ENCODE data around the gene PKIG. TPM values are rescaled to one million over a fixed set of nuclear protein-coding genes. Genes with fewer than 3 reads are reported as not detected.

The PKIG gene
- total and polyA plus RNA-seq, 9 of the 15 experiments (the other 6 are each of a cell fraction or from before 2014, with no cell fraction given) = 0.13 to 7.0 (median 4.7) TPM

GRCh38 chr20:44666066-44666465 lies 83.7 kb downstream of the PKIG start:
- no peaks in the 10 kb centered on the region for H3K79me2 ChIP-seq (ENCODE audit: control insufficient read depth, insufficient read depth, low read length)
- no peaks in the 10 kb centered on the region for H4K20me1 ChIP-seq (replicated peaks; ENCODE audit: control insufficient read depth, insufficient read depth, low read length)
- intact Hi-C loops (cut with micrococcal nuclease) = no loop called here
- H3K4me2 ChIP-seq (ENCODE audit: insufficient read depth, low read length) = no peak overlapping the region
- H3K27me3 ChIP-seq (ENCODE audit: control insufficient read depth in 2 of 2, insufficient read depth in 2 of 2, low read length in 2 of 2) = peaks cover 12 to 18% of the 10 kb centered on the region in 2 experiments
- no peak overlapping the region for H3K27ac ChIP-seq (ENCODE audit: extremely low read depth, low read depth, low read length)
- no peaks in the 10 kb centered on the region for H3K36me3 ChIP-seq (ENCODE audit: control insufficient read depth, insufficient read depth, low read length)
- WGBS (ENCODE audit: insufficient coverage, low coverage, missing lambda C conversion rate) = 9% methylated on average over 3 of the region's 3 CpGs
- BruUV-seq (replicated peaks) = no TSS peak
- H3K9me1 ChIP-seq (ENCODE audit: control insufficient read depth, insufficient read depth, low read length) = no peaks in the 10 kb centered on the region
- CTCF ChIA-PET (ENCODE audit: low intra/inter-chr PET ratio) = no interaction called here
- H3K4me1 ChIP-seq (replicated peaks in 1 of 2; ENCODE audit: control insufficient read depth in 2 of 2, insufficient read depth in 2 of 2, low read length in 2 of 2) = no peaks in the 10 kb centered on the region
- no peak overlapping the region for H3K9ac ChIP-seq (ENCODE audit: insufficient read depth in 1 of 2, low read depth in 2 of 2, low read length in 2 of 2)
- H2AFZ ChIP-seq (ENCODE audit: low read depth, low read length) = no peak overlapping the region
- no peak overlapping the region for H3K4me3 ChIP-seq
- no peak for DNase-seq (ENCODE audit: extremely low read depth in 1 of 4, low spot score in 3 of 4)
- POLR2A ChIA-PET = interaction anchor here (0.6 to 0.7 kb wide), 2 partner anchors 39 to 602 kb away, joined by 3 read pairs; no protein-coding TSS in a partner anchor
- in situ Hi-C loops (cut with MboI) = no loop called here
- ATAC-seq = no peak
- no peak for FAIRE-seq
- TF ChIP-seq CBFA2T3 (IDR thresholded peaks at IDR 0.05) (no peak), HINFP (tag; conservative IDR thresholded peaks at IDR 0.05; ENCODE audit: low read depth) (0 out of 2 replicates have a peak, but pooled peaks have one; percentile 30)
- H3K9me3 ChIP-seq (replicated peaks; ENCODE audit: control insufficient read depth, insufficient read depth, low read depth, low read length) = no peaks in the 10 kb centered on the region

Other genes starting within 250 kb of the PKIG start
Only the 7 nearest of the 8 such genes appear.
- not detected in 2 replicates for gene HNF4A, start 226.9 kb upstream of the PKIG start, total RNA-seq (2014; rRNA removed)
- not detected in 2 replicates for gene HNF4A, start 226.9 kb upstream of the PKIG start, total RNA-seq (2014; rRNA removed; fragmentation: Illumina TruSeq; extraction: Trizol)
- gene HNF4A, start 226.9 kb upstream of the PKIG start, total RNA-seq (2015; rRNA removed; fragmentation: Illumina TruSeq; extraction: Trizol) = not detected in 2 replicates
- gene HNF4A, start 226.9 kb upstream of the PKIG start, total RNA-seq (2021) = 0.11 and 0.16 TPM in 2 replicates
- not detected in 2 replicates for gene HNF4A, start 226.9 kb upstream of the PKIG start, polyA plus RNA-seq (2011; rRNA removed)
- 0.03 TPM in 1 of 2 replicates, not detected in the other for gene HNF4A, start 226.9 kb upstream of the PKIG start, polyA plus RNA-seq (2014; fragmentation: Illumina TruSeq; extraction: Trizol)
- gene HNF4A, start 226.9 kb upstream of the PKIG start, polyA plus RNA-seq (2014; fragmentation: Nextera tagmentation; extraction: Ambion mirVana) = under 1 TPM in 1 of 2 experiments, not detected in 1; 0.06 TPM
- 0.27 TPM in 1 of 2 replicates, not detected in the other for gene HNF4A, start 226.9 kb upstream of the PKIG start, polyA plus RNA-seq (2014; rRNA removed)
- gene TTPAL, start 106.7 kb upstream of the PKIG start, total RNA-seq (2014; rRNA removed) = 1.7 and 2.3 TPM in 2 replicates
- gene TTPAL, start 106.7 kb upstream of the PKIG start, total RNA-seq (2014; rRNA removed; fragmentation: Illumina TruSeq; extraction: Trizol) = 3.7 and 3.8 TPM in 2 replicates
- 2.8 and 3.4 TPM in 2 replicates for gene TTPAL, start 106.7 kb upstream of the PKIG start, total RNA-seq (2015; rRNA removed; fragmentation: Illumina TruSeq; extraction: Trizol)
- 6.6 and 7.0 TPM in 2 replicates for gene TTPAL, start 106.7 kb upstream of the PKIG start, total RNA-seq (2021)
- 1.8 and 1.9 TPM in 2 replicates for gene TTPAL, start 106.7 kb upstream of the PKIG start, polyA plus RNA-seq (2011; rRNA removed)
- gene TTPAL, start 106.7 kb upstream of the PKIG start, polyA plus RNA-seq (2014; fragmentation: Illumina TruSeq; extraction: Trizol) = 4.2 and 4.6 TPM in 2 replicates
- 1 to 10 TPM; 1.1 to 1.5 TPM for gene TTPAL, start 106.7 kb upstream of the PKIG start, polyA plus RNA-seq (2014; fragmentation: Nextera tagmentation; extraction: Ambion mirVana)
- gene TTPAL, start 106.7 kb upstream of the PKIG start, polyA plus RNA-seq (2014; rRNA removed) = 2.6 and 2.9 TPM in 2 replicates
- gene SERINC3, start 60.5 kb upstream of the PKIG start, total RNA-seq (2014; rRNA removed) = 24.7 and 26.4 TPM in 2 replicates
- gene SERINC3, start 60.5 kb upstream of the PKIG start, total RNA-seq (2014; rRNA removed; fragmentation: Illumina TruSeq; extraction: Trizol) = 40.2 and 47.5 TPM in 2 replicates
- 32.5 and 34.7 TPM in 2 replicates for gene SERINC3, start 60.5 kb upstream of the PKIG start, total RNA-seq (2015; rRNA removed; fragmentation: Illumina TruSeq; extraction: Trizol)
- 43.1 and 48.8 TPM in 2 replicates for gene SERINC3, start 60.5 kb upstream of the PKIG start, total RNA-seq (2021)
- gene SERINC3, start 60.5 kb upstream of the PKIG start, polyA plus RNA-seq (2011; rRNA removed) = 107 and 130 TPM in 2 replicates
- gene SERINC3, start 60.5 kb upstream of the PKIG start, polyA plus RNA-seq (2014; fragmentation: Illumina TruSeq; extraction: Trizol) = 55.6 and 58.3 TPM in 2 replicates
- gene SERINC3, start 60.5 kb upstream of the PKIG start, polyA plus RNA-seq (2014; fragmentation: Nextera tagmentation; extraction: Ambion mirVana) = 10 to 100 TPM; 73.1 to 93.2 TPM
- gene SERINC3, start 60.5 kb upstream of the PKIG start, polyA plus RNA-seq (2014; rRNA removed) = 34.7 and 38.6 TPM in 2 replicates
- gene ADA, start 69.1 kb downstream of the PKIG start, total RNA-seq (2014; rRNA removed) = 4.0 and 8.2 TPM in 2 replicates
- gene ADA, start 69.1 kb downstream of the PKIG start, total RNA-seq (2014; rRNA removed; fragmentation: Illumina TruSeq; extraction: Trizol) = 3.4 and 4.4 TPM in 2 replicates
- 4.6 and 5.3 TPM in 2 replicates for gene ADA, start 69.1 kb downstream of the PKIG start, total RNA-seq (2015; rRNA removed; fragmentation: Illumina TruSeq; extraction: Trizol)
- 7.0 and 7.3 TPM in 2 replicates for gene ADA, start 69.1 kb downstream of the PKIG start, total RNA-seq (2021)
- 26.1 and 26.8 TPM in 2 replicates for gene ADA, start 69.1 kb downstream of the PKIG start, polyA plus RNA-seq (2011; rRNA removed)
- 6.8 and 7.2 TPM in 2 replicates for gene ADA, start 69.1 kb downstream of the PKIG start, polyA plus RNA-seq (2014; fragmentation: Illumina TruSeq; extraction: Trizol)
- gene ADA, start 69.1 kb downstream of the PKIG start, polyA plus RNA-seq (2014; fragmentation: Nextera tagmentation; extraction: Ambion mirVana) = 1 to 10 TPM; 2.4 to 3.6 TPM
- gene ADA, start 69.1 kb downstream of the PKIG start, polyA plus RNA-seq (2014; rRNA removed) = 8.9 and 10.9 TPM in 2 replicates
- not detected in 2 replicates for gene CCN5, start 132.8 kb downstream of the PKIG start, total RNA-seq (2014; rRNA removed)
- gene CCN5, start 132.8 kb downstream of the PKIG start, total RNA-seq (2014; rRNA removed; fragmentation: Illumina TruSeq; extraction: Trizol) = not detected in 2 replicates
- gene CCN5, start 132.8 kb downstream of the PKIG start, total RNA-seq (2015; rRNA removed; fragmentation: Illumina TruSeq; extraction: Trizol) = not detected in 2 replicates
- not detected in 2 replicates for gene CCN5, start 132.8 kb downstream of the PKIG start, total RNA-seq (2021)
- gene CCN5, start 132.8 kb downstream of the PKIG start, polyA plus RNA-seq (2011; rRNA removed) = not detected in 2 replicates
- not detected in 2 replicates for gene CCN5, start 132.8 kb downstream of the PKIG start, polyA plus RNA-seq (2014; fragmentation: Illumina TruSeq; extraction: Trizol)
- gene CCN5, start 132.8 kb downstream of the PKIG start, polyA plus RNA-seq (2014; fragmentation: Nextera tagmentation; extraction: Ambion mirVana) = not detected
- gene CCN5, start 132.8 kb downstream of the PKIG start, polyA plus RNA-seq (2014; rRNA removed) = not detected in 2 replicates
- gene KCNK15, start 163.3 kb downstream of the PKIG start, total RNA-seq (2014; rRNA removed) = 0.16 and 0.23 TPM in 2 replicates
- gene KCNK15, start 163.3 kb downstream of the PKIG start, total RNA-seq (2014; rRNA removed; fragmentation: Illumina TruSeq; extraction: Trizol) = 0.10 TPM in 1 of 2 replicates, not detected in the other
- gene KCNK15, start 163.3 kb downstream of the PKIG start, total RNA-seq (2015; rRNA removed; fragmentation: Illumina TruSeq; extraction: Trizol) = not detected in 2 replicates
- gene KCNK15, start 163.3 kb downstream of the PKIG start, total RNA-seq (2021) = 0.11 and 0.38 TPM in 2 replicates
- gene KCNK15, start 163.3 kb downstream of the PKIG start, polyA plus RNA-seq (2011; rRNA removed) = 0.03 TPM in 1 of 2 replicates, not detected in the other
- gene KCNK15, start 163.3 kb downstream of the PKIG start, polyA plus RNA-seq (2014; fragmentation: Illumina TruSeq; extraction: Trizol) = 0.07 TPM in 1 of 2 replicates, not detected in the other
- gene KCNK15, start 163.3 kb downstream of the PKIG start, polyA plus RNA-seq (2014; fragmentation: Nextera tagmentation; extraction: Ambion mirVana) = not detected
- 0.30 TPM in 1 of 2 replicates, not detected in the other for gene KCNK15, start 163.3 kb downstream of the PKIG start, polyA plus RNA-seq (2014; rRNA removed)
- not detected in 2 replicates for gene RIMS4, start 228.0 kb downstream of the PKIG start, total RNA-seq (2014; rRNA removed)
- not detected in 2 replicates for gene RIMS4, start 228.0 kb downstream of the PKIG start, total RNA-seq (2014; rRNA removed; fragmentation: Illumina TruSeq; extraction: Trizol)
- not detected in 2 replicates for gene RIMS4, start 228.0 kb downstream of the PKIG start, total RNA-seq (2015; rRNA removed; fragmentation: Illumina TruSeq; extraction: Trizol)
- gene RIMS4, start 228.0 kb downstream of the PKIG start, total RNA-seq (2021) = not detected in 2 replicates
- not detected in 2 replicates for gene RIMS4, start 228.0 kb downstream of the PKIG start, polyA plus RNA-seq (2011; rRNA removed)
- gene RIMS4, start 228.0 kb downstream of the PKIG start, polyA plus RNA-seq (2014; fragmentation: Illumina TruSeq; extraction: Trizol) = not detected in 2 replicates
- not detected for gene RIMS4, start 228.0 kb downstream of the PKIG start, polyA plus RNA-seq (2014; fragmentation: Nextera tagmentation; extraction: Ambion mirVana)
- gene RIMS4, start 228.0 kb downstream of the PKIG start, polyA plus RNA-seq (2014; rRNA removed) = 0.01 and 0.04 TPM in 2 replicates

Data from K562 (cell line).